ENCODE results near the gene UTS2.

The UTS2 gene

DNA sequence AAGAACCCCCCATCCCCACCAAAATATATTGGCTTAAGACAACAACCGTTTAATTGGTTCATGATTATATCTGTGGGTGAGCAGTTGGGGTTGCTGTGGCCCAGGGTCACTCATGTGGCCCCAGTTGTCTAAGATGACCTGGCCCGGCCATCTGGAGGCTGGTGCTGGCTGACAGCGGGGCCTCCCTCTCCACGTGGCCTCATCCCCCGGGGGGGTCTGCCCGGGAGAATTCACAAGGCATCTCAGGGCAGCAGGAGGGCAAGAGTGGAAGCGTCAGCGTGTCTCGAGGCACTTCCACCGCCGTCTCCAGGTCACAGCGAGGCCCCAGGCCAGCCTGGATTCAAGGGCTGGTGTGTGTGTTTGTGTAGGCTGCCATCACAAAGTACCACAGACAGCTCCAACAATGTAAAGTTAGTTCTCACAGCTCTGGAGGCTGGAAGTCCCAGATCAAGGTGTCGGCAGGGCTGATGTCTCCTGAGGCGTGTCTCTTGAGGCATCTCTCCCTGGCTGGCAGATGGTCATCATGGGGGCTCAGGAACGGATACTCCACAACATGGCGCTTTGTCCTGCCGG lies 11.0 kb upstream of the UTS2 start:
- DNase-seq (ENCODE audit: low read depth in 1 of 2, low spot score in 1 of 2), result no peak

DNA sequence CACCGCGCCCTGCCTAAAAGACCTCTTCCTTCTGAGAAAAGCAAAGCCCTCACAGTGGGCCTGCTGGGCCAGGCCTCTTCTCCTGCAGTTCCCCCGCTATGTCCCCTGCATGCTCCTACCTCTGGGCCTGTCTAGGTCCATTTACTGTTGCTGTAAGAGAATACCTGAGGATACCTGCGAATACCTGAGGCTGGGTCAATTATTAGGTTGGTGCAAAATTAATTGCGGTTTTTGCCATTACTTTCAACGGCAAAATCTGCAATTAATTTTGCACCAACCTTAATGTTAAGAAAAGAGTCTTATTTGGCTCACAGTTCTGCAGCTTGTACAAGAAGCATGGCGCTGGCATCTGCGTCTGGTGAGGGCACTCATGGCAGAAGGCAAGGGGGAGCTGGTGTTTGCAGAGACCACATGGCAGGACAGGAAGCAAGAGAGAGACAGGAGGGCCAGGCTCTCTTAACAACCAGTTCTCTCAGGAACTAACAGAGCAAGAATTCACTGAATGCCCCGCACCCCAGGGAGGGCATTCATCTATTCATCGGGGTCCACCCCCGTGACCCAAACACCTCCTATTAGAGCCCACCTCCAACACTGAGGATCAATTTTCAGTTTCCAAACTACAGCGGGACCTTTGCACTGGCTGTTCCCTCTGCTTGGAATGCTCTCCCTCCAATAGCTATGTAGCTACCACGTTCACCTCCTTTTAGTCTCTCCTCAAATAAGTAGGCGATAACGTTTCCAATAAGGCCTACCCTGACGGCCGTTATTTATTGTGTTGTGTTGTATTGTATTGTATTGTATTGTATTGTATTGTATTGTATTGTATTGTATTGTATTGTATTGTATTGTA lies 9.6 kb upstream of the UTS2 start:
- no peak for DNase-seq (ENCODE audit: low read depth in 1 of 2, low spot score in 1 of 2)

DNA sequence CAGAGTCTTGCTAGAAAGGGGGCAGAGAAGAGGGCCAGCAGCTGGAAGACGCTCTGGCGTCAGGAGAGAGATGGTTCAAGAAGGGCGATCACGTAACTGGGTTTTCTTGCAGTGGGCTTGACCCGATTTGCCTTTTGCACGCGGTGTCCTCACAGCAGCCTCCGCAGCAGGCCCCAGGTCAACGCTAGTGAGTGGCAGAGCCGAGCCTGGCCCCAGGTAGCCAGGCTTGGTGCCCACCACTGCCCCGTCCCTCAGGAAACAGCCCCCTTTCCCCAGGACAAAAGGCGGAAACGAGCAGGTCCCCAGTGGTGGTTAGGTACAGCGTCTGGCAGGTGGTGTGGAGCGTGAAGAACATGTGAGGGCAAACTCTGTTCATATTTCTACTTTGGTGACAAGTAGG lies 8.6 kb upstream of the UTS2 start:
- no peak for DNase-seq (ENCODE audit: low read depth in 1 of 2, low spot score in 1 of 2)

DNA sequence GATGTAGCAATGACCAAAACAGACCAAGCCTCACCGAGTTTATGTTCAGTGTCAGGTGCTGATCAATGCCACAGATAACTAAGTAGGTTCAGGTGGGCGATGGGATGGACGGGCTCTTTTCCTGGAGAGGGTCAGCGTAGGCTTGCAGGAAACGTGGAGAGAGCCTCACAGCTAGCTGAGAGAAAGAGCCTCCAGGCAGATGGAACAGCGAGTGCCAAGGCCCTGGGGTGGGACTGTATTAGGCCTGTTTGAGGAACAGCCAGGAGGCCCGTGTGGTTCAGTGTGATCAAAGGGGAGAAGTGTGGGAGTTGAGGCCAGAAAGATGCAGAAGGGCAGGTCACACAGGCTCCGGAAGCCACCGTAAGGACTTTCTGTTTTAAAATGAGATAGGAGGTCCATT lies 7.3 kb upstream of the UTS2 start:
- DNase-seq (ENCODE audit: low read depth in 1 of 2, low spot score in 1 of 2), result no peak

DNA sequence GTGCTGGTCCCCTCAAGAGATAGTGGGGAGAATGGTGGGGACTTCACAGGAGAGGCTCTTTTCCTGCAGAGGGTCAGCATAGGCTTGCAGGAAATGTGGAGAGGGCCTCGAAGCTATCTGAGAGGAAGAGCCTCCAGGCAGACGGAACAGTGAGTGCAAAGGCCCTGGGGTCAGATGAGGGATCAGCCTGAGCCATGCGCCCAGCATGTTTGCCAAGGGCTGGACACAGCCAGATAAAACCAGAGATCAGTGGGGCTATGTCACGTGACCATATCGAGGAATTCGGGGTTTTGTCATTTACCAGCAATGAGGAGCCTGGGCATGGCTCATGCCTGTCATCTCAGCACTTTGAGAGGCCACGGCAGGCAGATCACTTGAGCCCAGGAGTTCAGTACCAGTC lies 6.5 kb upstream of the UTS2 start:
- DNase-seq (ENCODE audit: low read depth in 1 of 2, low spot score in 1 of 2), result no peak

DNA sequence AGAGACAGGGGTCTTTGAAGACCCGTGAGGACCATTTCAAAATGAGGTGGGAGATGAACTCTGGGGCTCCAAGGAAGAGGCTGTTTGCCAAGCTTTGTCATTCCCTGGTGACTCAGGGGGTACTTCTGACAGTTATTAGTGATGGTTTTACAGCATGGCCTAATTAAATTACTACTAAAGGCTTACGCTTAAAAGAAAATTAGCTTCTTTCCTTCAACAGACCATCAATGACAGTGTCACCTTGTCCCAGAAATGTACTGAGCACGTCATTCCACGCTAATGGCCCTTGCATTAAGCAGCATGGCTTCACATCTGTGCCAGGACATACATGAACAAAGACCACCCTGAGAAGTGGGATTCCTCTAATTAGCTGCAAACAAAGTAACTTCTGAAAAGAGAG lies 5.1 kb upstream of the UTS2 start:
- no peak for DNase-seq (ENCODE audit: low read depth in 1 of 2, low spot score in 1 of 2)

DNA sequence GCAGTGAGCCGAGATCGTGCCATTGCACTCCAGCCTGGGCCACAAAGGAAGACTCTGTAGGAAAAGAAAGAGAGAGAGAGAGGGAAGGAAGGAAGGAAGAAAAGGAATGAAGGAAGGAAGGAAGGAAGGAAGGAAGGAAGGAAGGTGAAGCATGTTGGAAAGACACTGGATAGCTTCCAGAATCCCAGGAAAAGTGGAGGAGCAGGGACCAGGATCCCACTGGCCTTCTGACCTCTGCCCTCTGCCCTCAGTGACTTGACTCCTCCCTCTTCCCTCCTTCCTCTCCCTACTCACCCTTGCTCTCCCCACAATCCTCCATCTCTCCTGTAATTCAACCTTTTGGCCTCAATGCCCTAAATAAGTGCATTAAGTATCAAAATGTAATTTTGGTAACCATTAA lies 4.1 kb upstream of the UTS2 start:
- DNase-seq (ENCODE audit: low read depth in 1 of 2, low spot score in 1 of 2), result no peak

DNA sequence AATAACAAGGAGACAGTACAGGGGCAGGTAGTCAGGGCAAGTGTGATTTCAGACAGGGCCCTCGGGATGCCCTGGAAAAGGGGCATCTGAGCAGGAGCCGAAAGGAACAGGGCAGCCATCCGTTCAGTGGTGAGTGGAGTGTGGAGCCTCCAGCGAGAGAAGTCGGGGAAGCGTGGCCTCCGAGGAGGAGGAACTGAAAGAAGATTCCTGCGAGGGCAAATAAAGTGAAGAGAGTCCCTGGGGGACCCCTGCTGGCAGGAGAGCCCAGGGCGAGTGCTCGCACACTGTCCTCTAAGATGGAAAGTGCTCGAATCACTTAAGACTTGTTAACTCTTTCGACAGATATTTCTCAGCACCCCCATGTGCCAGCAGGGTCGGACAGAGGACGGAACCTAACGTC lies 3.5 kb upstream of the UTS2 start:
- DNase-seq (ENCODE audit: low read depth in 1 of 2, low spot score in 1 of 2), result no peak

DNA sequence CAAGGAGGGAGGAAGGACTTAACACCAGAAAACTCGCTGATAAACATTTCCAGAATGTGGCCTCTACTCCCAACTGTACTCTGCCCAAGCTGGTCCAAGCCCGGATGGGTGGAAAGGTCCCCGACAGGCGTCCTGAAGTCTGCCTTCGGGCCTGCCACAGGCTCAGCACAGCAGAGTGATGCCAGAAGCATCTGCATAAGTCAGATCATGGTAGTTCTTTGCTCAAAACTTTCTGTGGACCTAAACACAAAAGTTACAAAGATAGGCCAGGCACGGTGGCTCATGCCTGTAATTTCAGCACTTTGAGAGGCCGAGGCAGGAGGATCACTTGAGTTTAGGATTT lies 790 bp upstream of the UTS2 start:
- no peak for DNase-seq (ENCODE audit: low read depth in 1 of 2, low spot score in 1 of 2)

DNA sequence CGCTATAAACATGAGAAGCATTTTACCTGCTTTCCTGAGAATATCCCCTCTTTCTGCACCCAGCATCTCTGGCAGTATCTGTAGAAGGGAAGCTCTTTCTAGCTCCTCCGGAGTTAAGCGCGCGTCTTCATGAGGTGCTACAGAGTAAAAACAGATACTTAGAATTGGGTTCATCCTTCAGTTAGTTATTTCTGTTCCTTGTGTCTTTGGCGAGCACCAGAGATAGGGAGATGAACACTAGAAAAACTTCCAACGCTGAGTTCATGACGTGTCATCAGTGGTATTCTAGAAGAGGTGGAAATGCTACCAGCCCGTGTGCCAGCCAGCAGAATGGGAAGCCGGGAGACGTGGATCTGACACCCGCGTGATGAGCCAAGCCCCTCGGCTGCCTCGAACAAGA lies 2.1 kb downstream of the UTS2 start:
- no peak for DNase-seq (ENCODE audit: low read depth in 1 of 2, low spot score in 1 of 2)

DNA sequence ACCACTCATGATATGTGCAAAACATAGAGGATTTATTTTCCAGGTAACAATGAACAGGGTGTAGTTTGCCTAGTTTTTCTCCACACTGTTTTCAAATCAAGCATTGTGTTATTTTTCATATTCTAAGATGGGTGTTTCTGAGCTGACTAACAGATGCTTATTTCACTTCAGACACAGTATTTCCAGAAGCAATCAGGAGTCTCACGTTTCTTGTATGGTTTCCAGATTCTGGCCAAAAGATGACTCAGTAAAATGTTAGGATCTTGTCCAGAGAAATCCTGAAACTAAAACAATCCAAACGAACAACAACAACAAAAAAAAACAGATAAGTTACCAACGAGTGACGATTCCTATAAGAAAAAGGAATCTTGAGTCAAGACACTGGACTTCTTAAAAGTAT lies 5.3 kb downstream of the UTS2 start:
- no peak for DNase-seq (ENCODE audit: low read depth in 1 of 2, low spot score in 1 of 2)

DNA sequence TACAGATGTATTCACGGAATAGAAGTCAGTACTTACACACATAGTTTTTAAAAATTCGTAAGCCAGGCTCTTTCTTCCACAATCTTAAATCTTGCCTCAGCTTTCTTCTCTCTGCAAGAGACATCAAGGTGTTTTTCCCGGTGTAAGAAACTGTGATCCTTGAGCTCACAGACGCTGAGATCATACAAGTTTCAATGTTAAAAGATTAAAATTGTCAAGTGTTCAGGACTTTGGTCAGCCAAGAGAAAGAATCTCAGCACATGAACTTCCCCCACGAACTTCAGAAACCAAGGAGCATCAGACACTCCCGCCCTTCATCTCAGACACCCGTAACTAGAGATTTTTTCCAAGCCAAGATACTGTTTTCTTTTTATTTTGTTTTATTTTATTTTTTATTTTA lies 6.2 kb downstream of the UTS2 start:
- DNase-seq (ENCODE audit: low read depth in 1 of 2, low spot score in 1 of 2), result no peak

DNA sequence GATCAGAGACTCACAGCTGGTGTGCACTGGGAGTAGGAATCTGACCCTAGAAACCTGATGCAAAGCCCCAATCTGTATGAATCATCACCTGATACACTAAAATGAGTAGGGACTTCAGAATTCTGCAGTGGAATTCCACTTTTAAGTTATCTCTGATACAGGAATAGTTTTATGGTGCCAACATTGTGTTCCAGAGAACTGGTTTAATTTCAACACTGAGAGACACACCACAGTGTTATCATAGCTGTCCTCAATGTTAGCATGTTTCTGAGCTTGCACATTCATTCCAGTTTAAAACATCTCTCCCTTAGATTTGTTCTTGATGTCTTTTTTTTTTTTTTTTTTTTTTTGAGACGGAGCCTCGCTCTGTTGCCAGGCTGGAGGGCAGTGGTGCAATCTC lies 7.1 kb downstream of the UTS2 start:
- no peak for DNase-seq (ENCODE audit: low read depth in 1 of 2, low spot score in 1 of 2)

DNA sequence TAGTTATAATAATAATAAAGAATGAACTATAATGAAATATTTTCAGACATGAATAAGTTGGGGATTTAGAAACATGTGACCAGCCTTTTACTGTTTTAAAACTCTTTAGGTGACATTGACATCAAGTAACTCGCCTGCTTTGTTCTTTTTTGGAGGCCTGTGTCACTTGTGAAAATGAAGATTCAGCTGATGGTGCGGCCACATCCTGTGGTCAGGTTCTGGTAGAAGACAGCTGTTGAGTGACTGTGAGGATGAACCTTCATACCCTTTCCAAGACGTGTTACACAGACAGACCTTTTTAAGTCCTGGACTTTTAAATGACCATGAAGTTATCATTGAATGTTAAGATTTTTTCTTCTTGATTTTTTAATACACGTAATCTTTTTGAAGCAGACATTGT lies 10.3 kb downstream of the UTS2 start:
- no peak for DNase-seq (ENCODE audit: low read depth in 1 of 2, low spot score in 1 of 2)

DNA sequence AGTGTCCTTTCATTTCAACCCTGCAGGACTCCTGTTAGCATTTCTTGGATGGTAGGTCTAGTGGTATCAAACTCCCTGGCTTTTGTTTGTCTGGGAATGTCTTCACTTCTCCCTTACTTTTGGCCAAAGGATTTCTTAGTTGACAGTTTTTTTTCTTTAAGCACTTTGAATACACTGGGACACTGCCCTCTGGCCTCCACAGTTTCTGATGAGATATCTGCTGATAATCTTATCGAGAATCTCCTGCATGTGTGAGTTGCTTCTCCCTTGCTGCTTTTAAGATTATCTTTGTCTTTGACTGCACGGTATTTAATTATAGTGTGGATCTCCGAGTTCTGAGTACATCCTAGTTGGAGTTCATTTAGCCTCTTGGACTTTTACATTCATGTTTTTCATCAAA lies 13.3 kb downstream of the UTS2 start:
- no peak for DNase-seq (ENCODE audit: low read depth in 1 of 2, low spot score in 1 of 2)

DNA sequence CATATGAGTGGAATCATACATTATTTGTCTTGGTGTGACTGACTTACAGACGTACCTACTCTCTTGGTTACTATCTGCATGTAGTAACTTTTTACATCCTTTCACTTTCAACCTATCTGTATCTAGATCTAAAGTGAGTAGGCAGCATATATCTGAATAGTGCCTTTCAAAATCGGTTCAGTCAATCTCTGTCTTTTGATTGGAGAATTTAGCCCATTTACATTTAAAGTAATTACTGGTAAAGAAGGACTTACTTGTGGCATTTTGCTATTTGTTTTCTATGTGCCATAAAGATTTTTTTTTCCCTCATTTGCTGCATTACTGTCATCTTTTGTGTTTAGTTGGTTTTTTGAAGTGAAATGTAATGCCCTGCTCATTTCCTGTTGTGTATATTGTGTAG lies 14.2 kb downstream of the UTS2 start:
- no peak for DNase-seq (ENCODE audit: low read depth in 1 of 2, low spot score in 1 of 2)

DNA sequence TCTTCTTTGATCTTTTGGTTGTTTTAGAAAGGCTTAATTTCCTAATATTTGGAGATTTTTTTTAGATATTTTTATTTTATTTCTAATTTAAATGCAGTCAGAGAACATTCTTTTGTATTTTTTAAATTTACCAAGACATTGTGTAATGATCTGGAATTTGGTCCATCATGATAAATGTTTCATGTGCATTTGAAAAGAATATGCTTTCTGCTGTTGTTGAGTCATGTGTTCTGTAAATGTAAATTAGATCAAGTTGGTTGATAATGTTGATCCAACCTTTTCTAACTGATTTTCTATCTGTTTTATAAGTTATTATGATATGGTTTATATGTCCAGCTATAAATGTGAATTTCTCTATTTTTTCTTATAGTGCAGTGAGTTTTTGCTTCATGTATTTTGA lies 19.8 kb downstream of the UTS2 start:
- no peak for DNase-seq (ENCODE audit: low read depth in 1 of 2, low spot score in 1 of 2)

DNA sequence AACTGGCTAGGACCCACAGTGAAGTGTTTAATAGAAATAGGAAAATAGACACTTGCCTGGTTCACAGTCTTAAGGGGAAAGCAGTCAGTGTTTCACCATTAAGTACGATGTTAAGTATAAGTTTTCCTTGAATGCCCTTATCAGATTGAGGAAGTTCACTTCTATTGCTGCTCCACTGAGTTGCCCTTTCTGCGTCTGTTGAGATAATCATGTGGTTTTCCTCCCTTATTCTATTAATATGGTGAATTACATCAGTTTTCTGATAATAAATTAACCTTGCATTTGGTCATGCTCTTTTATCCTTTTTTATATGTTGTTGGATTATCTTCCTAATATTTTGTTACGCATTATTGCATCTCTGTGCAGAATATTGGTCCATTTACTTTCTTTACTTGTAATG lies 21.4 kb downstream of the UTS2 start:
- DNase-seq (ENCODE audit: low read depth in 1 of 2, low spot score in 1 of 2), result no peak

DNA sequence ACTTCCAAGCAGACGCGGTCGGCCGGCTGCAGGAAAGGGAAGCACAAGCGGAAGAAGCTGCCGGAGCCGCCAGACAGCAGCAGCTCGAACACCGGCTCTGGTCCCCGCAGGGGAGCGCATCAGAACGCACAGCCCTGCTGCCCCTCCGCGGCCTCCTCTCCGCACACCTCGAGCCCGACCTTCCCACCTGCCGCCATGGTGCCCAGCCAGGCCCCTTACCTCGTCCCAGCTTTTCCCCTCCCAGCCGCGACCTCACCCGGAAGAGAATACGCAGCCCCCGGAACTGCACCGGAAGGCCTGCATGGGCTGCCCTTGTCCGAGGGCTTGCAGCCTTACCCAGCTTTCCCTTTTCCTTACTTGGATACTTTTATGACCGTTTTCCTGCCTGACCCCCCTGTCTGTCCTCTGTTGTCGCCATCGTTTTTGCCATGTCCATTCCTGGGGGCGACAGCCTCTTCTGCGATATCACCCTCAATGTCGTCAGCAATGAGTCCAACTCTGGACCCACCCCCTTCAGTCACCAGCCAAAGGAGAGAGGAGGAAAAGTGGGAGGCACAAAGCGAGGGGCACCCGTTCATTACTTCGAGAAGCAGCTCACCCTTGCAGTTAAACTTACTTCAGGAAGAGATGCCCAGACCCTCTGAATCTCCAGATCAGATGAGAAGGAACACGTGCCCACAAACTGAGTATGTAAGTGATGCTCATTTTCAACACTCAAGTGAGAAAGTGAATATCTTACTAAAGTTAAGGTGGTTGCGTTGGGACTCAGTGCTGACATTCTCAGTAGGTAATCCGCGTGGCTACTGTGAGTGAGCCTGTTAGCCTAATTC lies 25.5 kb downstream of the UTS2 start:
- peak; percentile 5 to 17 for DNase-seq (ENCODE audit: low read depth in 1 of 2, low spot score in 1 of 2)

DNA sequence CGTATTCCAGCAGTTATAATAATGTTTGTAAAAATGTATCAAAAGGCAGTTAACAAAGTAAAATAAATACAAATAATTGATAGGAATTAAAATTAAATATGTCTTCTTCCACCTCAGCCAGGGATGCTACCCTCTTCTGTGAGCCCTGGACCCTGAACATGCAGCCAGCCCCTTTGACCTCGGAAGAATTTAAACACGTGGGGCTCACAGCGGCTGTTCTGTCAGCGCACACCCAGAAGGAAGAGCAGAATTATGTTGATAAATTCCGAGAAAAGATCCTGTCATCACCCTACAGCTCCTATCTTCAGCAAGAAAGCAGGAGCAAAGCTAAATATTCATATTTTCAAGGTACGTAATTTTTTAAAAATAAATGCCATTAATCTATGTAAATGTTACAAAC lies 26.5 kb downstream of the UTS2 start:
- DNase-seq (ENCODE audit: low read depth in 1 of 2, low spot score in 1 of 2), result no peak

DNA sequence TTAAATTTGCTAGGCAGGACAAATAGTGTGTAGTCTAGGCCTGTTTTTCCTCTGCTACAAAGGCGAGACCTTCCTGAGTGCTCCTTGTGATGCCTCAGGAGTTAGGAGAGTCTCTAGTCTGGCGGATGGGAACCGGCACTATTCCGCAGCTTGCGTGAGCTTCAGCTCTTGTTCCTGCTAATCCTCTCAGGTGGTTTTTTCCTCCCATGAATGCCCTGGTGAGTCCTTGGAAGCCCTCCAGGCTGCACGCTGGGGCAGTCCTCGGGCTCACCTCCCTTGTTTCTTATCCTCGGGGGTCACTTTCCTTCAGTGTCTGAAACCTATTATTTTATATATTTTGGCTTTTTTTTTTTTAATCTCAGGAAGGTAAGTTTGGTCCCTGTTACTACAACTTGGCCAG lies 28.2 kb downstream of the UTS2 start:
- DNase-seq (ENCODE audit: low read depth in 1 of 2, low spot score in 1 of 2), result no peak

DNA sequence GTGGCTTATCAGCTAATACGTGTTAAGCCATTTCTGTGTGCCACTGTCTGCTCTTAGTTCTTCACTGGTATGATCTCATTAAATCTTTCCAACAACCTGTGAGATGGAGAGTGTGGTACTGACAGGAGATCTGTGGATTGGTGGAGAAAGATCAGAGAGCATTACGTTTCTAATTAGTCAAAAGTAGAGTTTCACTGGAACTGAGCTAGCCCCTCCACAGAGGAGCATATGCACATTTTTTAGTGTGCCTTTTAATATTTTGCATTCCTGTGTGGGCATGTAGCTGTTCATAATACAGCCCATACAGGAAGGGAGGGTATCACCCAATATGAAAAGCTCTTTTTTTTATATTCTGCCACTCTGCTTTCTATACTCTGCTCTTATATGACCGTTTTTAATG lies 31.6 kb downstream of the UTS2 start:
- no peak for DNase-seq (ENCODE audit: low read depth in 1 of 2, low spot score in 1 of 2)
